Right lobe of liver (tissue), 6 donors: ENCODE data around the gene AK3. TPM values are rescaled to one million over a fixed set of nuclear protein-coding genes. Genes with fewer than 3 reads are reported as not detected.

ENCODE experiments used
- ATAC-seq, 4 donors: fragments of 200-7000 bp; cut with Tn5 transposase; one replicate each; pipeline ENCODE4 v1.9.1; 2020; ENCODE audit warnings: mild to moderate bottlenecking in 4 of 4, moderate library complexity in 4 of 4
- DNase-seq, 3 donors: peaks; one replicate each; pipeline ENCODE4 v3.0.0-alpha.2; 2020
- H3K27ac ChIP-seq, 3 donors: fragments of 200-600 bp; one replicate each; pipeline ENCODE4 v1.8.0; 2022
- H3K27me3 ChIP-seq, 2 donors: fragments of 200-600 bp; one replicate each; pipeline ENCODE4 v1.8.0; 2022
- H3K36me3 ChIP-seq, 4 donors: fragments of 200-600 bp; sonication (generic) in 1 of 4; one replicate each; pipeline versions ENCODE4 v1.5.1 to v1.8.0; 2017 to 2022; ENCODE audit warnings: control low read depth in 1 of 4
- H3K4me1 ChIP-seq, 4 donors: fragments of 200-600 bp; sonication (generic) in 1 of 4; one replicate each; pipeline versions ENCODE4 v1.5.1 to v1.8.0; 2017 to 2022; ENCODE audit warnings: control low read depth in 1 of 4
- H3K4me3 ChIP-seq, 3 donors: fragments of 200-600 bp; one replicate each; pipeline ENCODE4 v1.8.0; 2022
- H3K9me3 ChIP-seq, 4 donors: fragments of 200-600 bp; sonication (generic) in 1 of 4; one replicate each; pipeline versions ENCODE4 v1.5.1 to v1.8.0; 2017 to 2022; ENCODE audit warnings: control low read depth in 1 of 4
- CTCF ChIP-seq, 4 donors: fragments of 200-600 bp in 3 of 4; fragments of 450-650 bp in 1 of 4; IDR thresholded peaks; one replicate each; pipeline versions ENCODE4 v1.5.1 to v1.8.0; 2016 to 2022; ENCODE audit warnings: antibody characterized with exemption in 4 of 4, mild to moderate bottlenecking in 2 of 4
- POLR2A ChIP-seq: fragments of 450-650 bp; IDR thresholded peaks from one replicate; pipeline ENCODE4 v1.6.1; 2017; ENCODE audit warnings: antibody characterized with exemption, mild to moderate bottlenecking
- WGBS: methylation state at CpG from one replicate; pipeline ENCODE4 v1.1.6; 2018; ENCODE audit warnings: low coverage, low lambda C conversion rate; ENCODE audit not compliant: insufficient coverage; ENCODE audit errors: missing lambda C conversion rate; 5-methylcytosine and 5-hydroxymethylcytosine counted together
- intact Hi-C, 2 donors: fragments of 100-400 bp; cut with DNase I; formaldehyde crosslinking; loops; one replicate each; pipeline versions ENCODE4 v1.11.2 to v1.14.1; 2022
- long read RNA-seq: library from polyadenylated mRNA; unstranded; transcript quantifications from one replicate; pipeline ENCODE4 v2.0.0, GENCODE V29; 2019
- total RNA-seq, 6 experiments: library from RNA; depleted of rRNA in 2 of 6; stranded (reverse); fragments of >200 nt in 2 of 6; fragmentation: NEBNext Ultra II Directional in 3 of 6; extraction: Animal tissue kit (Norgen Biotek cat#: 25700) in 3 of 6; gene quantifications; one replicate each; pipeline versions ENCODE4 v1.1.0 to v1.2.4, GENCODE V29; 2016 to 2023
- donor health status: DM: no; HTN: yes; CAD: no.
- donor health status: DM: no; HTN: no; CAD: no.
- donor health status: DM: no; HTN: no; CAD: no.
- donor health status: DM: no; HTN: yes; CAD: no.
- donor health status: DM: no; HTN: yes; CAD: no.

Gene AK3
- total RNA-seq = 100 to 1,000 TPM in 3 of 6 experiments, 10 to 100 TPM in 3; 72.4 to 131 (median 99.5) TPM
- long read RNA-seq, transcript AK3-202 (5 exons, 2,736 nt) = major isoform, 37 of 39 reads
- long read RNA-seq, partial matches to known transcripts = 0 of 39 reads
- long read RNA-seq, other reads (novel, unspliced or antisense) = 1 of 39 reads

- intact Hi-C loops = loop anchor here in 1 of 2 donors (10.0 kb wide), 1 partner anchor 76 kb away; the partner anchor contains the start of genes PLPP6 and SPATA6L
- peak within 1 kb of the TSS; percentile 79 to 99 (median 81) for H3K4me3 ChIP-seq
- TF ChIP-seq CTCF (IDR thresholded peaks at IDR 0.05) (peak in 3 of 4 donors; percentile 25 to 36 (median 25)), POLR2A (peak; percentile 96)
- no peaks in the 10 kb centered on the region for H3K36me3 ChIP-seq
- 0% methylated on average over 22 of the region's 84 CpGs for WGBS
- H3K4me1 ChIP-seq = peaks cover 0 to 15% (median 0%) of the 10 kb centered on the region in 4 donors
- peak; percentile 73 to 94 (median 86) for ATAC-seq
- peak within 1 kb of the TSS; percentile 92 to 99 (median 94) for H3K27ac ChIP-seq
- no peaks in the 10 kb centered on the region for H3K27me3 ChIP-seq
- DNase-seq = peak; percentile 92 to 95 (median 93)
- no peaks in the 10 kb centered on the region for H3K9me3 ChIP-seq
Measured at GRCh38 chr9:4740638-4741364, at the start of gene AK3. Gene AK3, minus strand, starts transcription at chr9:4741202. Its CDS starts 115 bp downstream, at chr9:4741087.

GRCh38 chr9:4788703-4789102, 47.7 kb upstream of the AK3 start:
- 14% methylated on average over 2 of the region's 6 CpGs for WGBS
- no peak overlapping the region for H3K4me3 ChIP-seq
- intact Hi-C loops = no loop called here
- peaks cover 0 to 4% (median 2%) of the 10 kb centered on the region in 4 donors for H3K4me1 ChIP-seq
- no peak overlapping the region for H3K27ac ChIP-seq
- no peaks in the 10 kb centered on the region for H3K36me3 ChIP-seq
- no peak for DNase-seq
- no peak for TF ChIP-seq POLR2A
- TF ChIP-seq CTCF (IDR thresholded peaks at IDR 0.05) = no peak
- H3K27me3 ChIP-seq = no peaks in the 10 kb centered on the region
- H3K9me3 ChIP-seq = no peaks in the 10 kb centered on the region
- ATAC-seq = no peak

- Histone ChIP-seq H3K27ac (no peak overlapping the region), H3K9me3 (no peaks in the 10 kb centered on the region), H3K36me3 (no peaks in the 10 kb centered on the region), H3K4me1 (peaks cover 0 to 4% (median 2%) of the 10 kb centered on the region in 4 donors), H3K27me3 (no peaks in the 10 kb centered on the region), H3K4me3 (no peak overlapping the region)
- intact Hi-C loops = no loop called here
- TF ChIP-seq POLR2A (no peak), CTCF (IDR thresholded peaks at IDR 0.05) (no peak)
- WGBS = 27% methylated on average over 1 of the region's 1 CpG
- no peak for ATAC-seq
- no peak for DNase-seq
Measured at GRCh38 chr9:4787876-4788275, 46.9 kb upstream of the AK3 start.

GRCh38 chr9:4786599-4786998, 45.6 kb upstream of the AK3 start:
- Histone ChIP-seq H3K36me3 (no peaks in the 10 kb centered on the region), H3K4me3 (no peak overlapping the region), H3K4me1 (no peaks in the 10 kb centered on the region), H3K27ac (no peak overlapping the region), H3K27me3 (no peaks in the 10 kb centered on the region), H3K9me3 (no peaks in the 10 kb centered on the region)
- intact Hi-C loops = no loop called here
- no peak for ATAC-seq
- TF ChIP-seq CTCF (IDR thresholded peaks at IDR 0.05) (no peak), POLR2A (no peak)
- no peak for DNase-seq
- WGBS = 80% methylated on average over 4 of the region's 4 CpGs
